Prostate gland (tissue), 2 donors: ENCODE results near the gene ANP32D.

Source experiments
- POLR2A ChIP-seq: fragments of 450-650 bp; IDR thresholded peaks from one replicate; pipeline ENCODE4 v1.6.1; 2016; ENCODE audit warnings: antibody characterized with exemption, mild to moderate bottlenecking
- POLR2AphosphoS5 ChIP-seq: sonication (generic); formaldehyde crosslinking; IDR thresholded peaks from one replicate; pipeline ENCODE4 v1.6.1; 2017; ENCODE audit warnings: antibody characterized with exemption
- TF ChIP-seq, protein P1 (sequence below), 4 experiments: fragments of 200-600 bp in 2 of 4; fragments of 450-650 bp in 2 of 4; sonication (generic) in 2 of 4; IDR thresholded peaks; 1 replicate in 3 of 4; 2 replicates in 1 of 4; pipeline ENCODE4 v1.5.1; 2016 to 2019; ENCODE audit warnings: antibody characterized with exemption in 4 of 4, mild to moderate bottlenecking in 2 of 4, moderate library complexity in 2 of 4

DNA sequence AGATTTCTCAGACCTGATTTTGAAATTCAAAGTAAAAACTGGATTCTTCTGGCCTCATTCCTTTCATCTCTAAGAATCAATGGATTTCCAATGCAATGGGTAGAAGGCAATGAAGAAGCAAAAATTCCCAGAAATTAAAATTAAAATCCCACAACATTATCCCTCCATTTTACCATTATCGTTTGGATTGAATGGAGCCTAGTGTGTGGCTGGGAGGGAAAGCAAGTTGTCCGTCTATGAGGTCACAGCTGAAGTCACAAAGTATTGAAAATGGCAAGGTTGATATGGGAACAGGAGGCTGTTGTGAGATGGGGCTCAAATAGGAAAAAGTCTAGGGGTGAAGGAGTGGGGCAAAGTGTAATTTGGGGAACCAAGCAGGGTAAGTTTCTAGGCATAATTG lies 9.8 kb downstream of the ANP32D start, which contains the start of gene C12orf54:
- TF ChIP-seq, protein P1, sequence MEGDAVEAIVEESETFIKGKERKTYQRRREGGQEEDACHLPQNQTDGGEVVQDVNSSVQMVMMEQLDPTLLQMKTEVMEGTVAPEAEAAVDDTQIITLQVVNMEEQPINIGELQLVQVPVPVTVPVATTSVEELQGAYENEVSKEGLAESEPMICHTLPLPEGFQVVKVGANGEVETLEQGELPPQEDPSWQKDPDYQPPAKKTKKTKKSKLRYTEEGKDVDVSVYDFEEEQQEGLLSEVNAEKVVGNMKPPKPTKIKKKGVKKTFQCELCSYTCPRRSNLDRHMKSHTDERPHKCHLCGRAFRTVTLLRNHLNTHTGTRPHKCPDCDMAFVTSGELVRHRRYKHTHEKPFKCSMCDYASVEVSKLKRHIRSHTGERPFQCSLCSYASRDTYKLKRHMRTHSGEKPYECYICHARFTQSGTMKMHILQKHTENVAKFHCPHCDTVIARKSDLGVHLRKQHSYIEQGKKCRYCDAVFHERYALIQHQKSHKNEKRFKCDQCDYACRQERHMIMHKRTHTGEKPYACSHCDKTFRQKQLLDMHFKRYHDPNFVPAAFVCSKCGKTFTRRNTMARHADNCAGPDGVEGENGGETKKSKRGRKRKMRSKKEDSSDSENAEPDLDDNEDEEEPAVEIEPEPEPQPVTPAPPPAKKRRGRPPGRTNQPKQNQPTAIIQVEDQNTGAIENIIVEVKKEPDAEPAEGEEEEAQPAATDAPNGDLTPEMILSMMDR (IDR thresholded peaks at IDR 0.05) = no peak
- no peak for TF ChIP-seq POLR2A
- no peak for TF ChIP-seq POLR2AphosphoS5
